Fibroblast of the aortic adventitia (primary cell): ENCODE results near the gene MSANTD2. TPM values are rescaled to one million over a fixed set of nuclear protein-coding genes. Genes with fewer than 3 reads are reported as not detected.

Source experiments
- DNase-seq: peaks from one replicate; pipeline ENCODE4 v3.0.0-alpha.2; 2010; ENCODE audit warnings: low read depth
- H3K4me3 ChIP-seq: 2 replicates; pipeline ENCODE4 v1.5.1; 2011; ENCODE audit warnings: low read depth, mild to moderate bottlenecking, control low read depth, low read length, moderate library complexity
- CTCF ChIP-seq: IDR thresholded peaks from 2 replicates; pipeline ENCODE4 v1.5.1; 2011; ENCODE audit warnings: mild to moderate bottlenecking, low read length, control low read depth, inconsistent platforms; ENCODE audit not compliant: insufficient read depth
- total RNA-seq: library from RNA; depleted of rRNA; stranded (reverse); fragments of >200 nt; gene quantifications from 2 replicates; pipeline ENCODE4 v1.2.3, GENCODE V29; 2012; ENCODE audit warnings: low replicate concordance

Gene MSANTD2
- total RNA-seq, 1 donor = 10.8 TPM

GRCh38 chr11:124738713-124739478 is 61.3 kb downstream of the MSANTD2 start:
- H3K4me3 ChIP-seq = no peak overlapping the region
- no peak for DNase-seq
- no peak for TF ChIP-seq CTCF

DNA sequence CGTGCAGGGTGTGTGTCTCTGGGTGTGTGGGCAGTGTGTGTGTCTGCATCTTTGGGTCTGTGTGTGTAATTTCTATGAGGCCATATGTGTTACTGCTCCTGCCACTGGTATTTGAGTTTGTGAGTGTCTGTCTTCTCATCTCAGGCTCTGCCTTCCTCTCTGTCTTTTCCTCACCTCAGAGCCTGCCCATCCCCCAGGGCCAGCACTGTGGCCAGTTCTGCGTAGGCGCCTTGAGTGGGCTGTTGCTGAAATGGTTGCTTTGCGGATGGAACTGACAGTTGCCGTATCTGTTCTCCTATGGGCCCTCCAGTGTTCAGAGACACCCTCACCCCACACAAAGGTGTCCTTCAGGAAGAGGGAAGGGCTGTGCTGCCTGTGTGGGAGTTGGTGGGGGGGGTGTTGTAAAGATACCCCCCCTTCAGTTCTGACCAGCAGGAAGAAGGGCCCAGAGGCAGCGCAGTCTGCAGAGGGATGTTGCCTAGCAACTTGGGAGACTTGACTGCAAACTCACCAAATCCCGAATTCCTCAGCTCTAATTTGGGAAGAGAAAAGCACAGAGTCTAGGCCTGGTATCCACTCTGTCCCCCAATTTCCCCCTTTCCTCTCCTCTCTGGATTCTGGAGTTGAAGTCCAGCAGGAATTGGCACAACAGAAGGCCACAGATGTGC is 62.4 kb downstream of the MSANTD2 start:
- no peak for TF ChIP-seq CTCF
- no peak for DNase-seq
- H3K4me3 ChIP-seq = no peak overlapping the region

DNA sequence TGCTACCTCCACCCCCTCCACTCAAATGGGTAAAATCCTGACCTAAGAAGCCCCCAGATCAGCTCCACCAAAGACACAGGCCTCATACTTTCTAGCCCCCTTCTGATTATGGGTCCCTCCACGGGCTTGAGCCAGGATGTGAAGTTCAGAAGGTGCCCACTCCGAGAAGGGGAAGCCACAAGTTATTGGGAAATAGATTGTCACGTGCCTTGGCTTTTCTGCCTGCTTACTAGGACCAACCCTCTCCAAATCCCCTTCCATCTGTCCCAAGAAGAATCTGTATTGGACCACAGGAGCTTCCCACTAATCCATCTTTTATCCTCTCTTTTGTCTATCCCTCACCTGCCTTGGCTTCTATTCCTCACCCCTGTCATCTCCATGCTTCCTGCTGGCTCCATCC is 63.5 kb downstream of the MSANTD2 start:
- DNase-seq = no peak
- TF ChIP-seq CTCF = no peak
- no peak overlapping the region for H3K4me3 ChIP-seq

DNA sequence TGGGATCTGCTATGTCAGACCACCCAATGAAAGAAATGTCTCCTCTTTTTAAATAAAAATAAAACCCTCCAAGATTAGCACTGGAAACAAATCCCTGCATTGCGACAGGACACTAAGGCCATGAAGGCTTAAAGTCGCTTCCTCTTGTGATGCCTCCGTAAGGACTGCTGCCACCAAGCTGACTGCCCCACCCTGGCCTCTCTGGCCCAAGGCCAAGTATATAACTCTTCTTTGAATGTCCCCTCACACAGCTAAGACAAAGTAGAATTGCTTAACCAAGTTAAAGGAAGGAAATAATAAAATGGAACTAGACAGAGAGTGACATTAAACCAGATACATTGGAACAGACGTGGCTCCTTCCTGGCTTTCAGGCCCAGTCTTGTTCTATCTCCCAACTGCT is 68.0 kb downstream of the MSANTD2 start:
- H3K4me3 ChIP-seq = no peak overlapping the region
- no peak for DNase-seq
- TF ChIP-seq CTCF = no peak

DNA sequence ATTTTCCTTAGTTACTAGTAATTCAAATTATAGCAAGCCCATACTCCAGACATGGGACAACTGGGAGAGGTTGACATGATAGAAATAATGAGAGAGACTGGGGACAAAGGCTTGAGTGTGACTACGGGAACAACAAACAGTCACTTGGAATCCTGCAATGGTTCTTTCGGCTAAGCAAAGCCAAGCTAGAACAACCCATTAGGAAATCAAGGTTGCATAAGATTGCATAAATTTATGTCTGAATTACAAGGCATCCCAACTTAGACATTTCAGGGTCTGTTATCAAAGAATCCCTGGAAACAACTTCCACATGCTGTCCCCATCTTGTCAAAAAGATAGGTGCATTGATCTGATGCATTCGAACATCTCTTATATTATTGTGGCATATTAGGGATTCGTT is 70.6 kb downstream of the MSANTD2 start:
- no peak overlapping the region for H3K4me3 ChIP-seq
- DNase-seq = no peak
- TF ChIP-seq CTCF = no peak

- H3K4me3 ChIP-seq = no peak overlapping the region
- no peak for DNase-seq
- TF ChIP-seq CTCF = no peak
These were observed 72.1 kb downstream of the MSANTD2 start for GRCh38 chr11:124728134-124728533.
